Mucosa of descending colon (tissue), 3 donors: Measurements from ENCODE around the gene CLEC19A. TPM values are rescaled to one million over a fixed set of nuclear protein-coding genes. Genes with fewer than 3 reads are reported as not detected.

Experiments used
- ATAC-seq: fragments of 200-7000 bp; cut with Tn5 transposase; one replicate; pipeline ENCODE4 v1.9.1; 2020; ENCODE audit warnings: mild to moderate bottlenecking, moderate library complexity
- DNase-seq, 3 donors: peaks; one replicate each; pipeline ENCODE4 v3.0.0-alpha.2; 2020
- H3K36me3 ChIP-seq: fragments of 200-600 bp; one replicate; pipeline ENCODE4 v1.8.0; 2021; ENCODE audit warnings: low read depth, mild to moderate bottlenecking
- H3K4me1 ChIP-seq: fragments of 200-600 bp; one replicate; pipeline ENCODE4 v1.8.0; 2021; ENCODE audit warnings: low read depth, mild to moderate bottlenecking
- H3K4me3 ChIP-seq: fragments of 200-600 bp; one replicate; pipeline ENCODE4 v1.8.0; 2021; ENCODE audit warnings: mild to moderate bottlenecking
- H3K9me3 ChIP-seq: fragments of 200-600 bp; one replicate; pipeline ENCODE4 v1.8.0; 2021; ENCODE audit warnings: mild to moderate bottlenecking
- intact Hi-C, 2 donors: fragments of 100-400 bp; cut with DNase I in 1 of 2; cut with micrococcal nuclease in 1 of 2; formaldehyde crosslinking; loops; one replicate each; pipeline versions ENCODE4 v1.11.0 to v1.11.1; 2022; cut with DNase I, micrococcal nuclease
- total RNA-seq, 3 donors: library from RNA; stranded (reverse); fragmentation: NEBNext Ultra II Directional in 2 of 3; extraction: Animal tissue kit (Norgen Biotek cat#: 25700) in 2 of 3; gene quantifications; one replicate each; pipeline versions ENCODE4 v1.2.1 to v1.2.4, GENCODE V29; 2021 to 2023
- TF ChIP-seq, protein P1 (sequence below): fragments of 200-600 bp; IDR thresholded peaks from one replicate; pipeline ENCODE4 v1.8.0; 2022; ENCODE audit warnings: antibody characterized with exemption, mild to moderate bottlenecking
- donor health status: DM: no; HTN: no; CAD: no; lungs with moderate emphysema.
- donor health status: DM: no; HTN: no; CAD: no.
- donor health status: DM: no; HTN: yes; CAD: no.

CLEC19A gene
- total RNA-seq, 3 donors from 2014 or later, result not detected

DNA sequence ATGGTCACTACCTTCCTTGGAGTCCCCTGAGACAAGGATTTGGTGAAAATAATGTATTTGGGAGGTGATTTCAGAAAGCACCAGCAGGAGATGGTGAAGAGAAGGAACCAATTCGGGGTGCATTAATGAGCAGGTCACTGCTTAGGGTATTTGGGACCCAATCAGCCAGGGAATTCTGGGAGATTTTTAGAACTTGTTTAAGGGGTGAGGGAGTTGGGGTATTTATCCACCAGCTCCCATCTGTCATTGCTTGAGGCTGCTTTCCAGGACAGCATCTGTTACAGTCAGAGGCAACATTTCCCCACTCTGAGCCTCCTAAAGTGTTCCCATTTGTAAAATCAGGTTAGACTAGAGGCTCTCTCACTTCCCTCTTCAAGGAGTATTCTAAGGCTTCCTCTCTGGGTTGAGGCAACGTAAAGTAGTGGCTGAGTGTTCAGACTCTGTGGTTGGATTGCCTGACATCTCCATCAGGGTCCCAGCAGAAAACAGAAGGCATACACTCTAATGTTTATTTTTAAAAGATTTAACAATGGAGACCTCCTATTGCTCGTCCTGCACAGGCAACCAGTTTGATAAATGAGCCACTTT lies 60.9 kb downstream of the CLEC19A start:
- TF ChIP-seq, protein P1, sequence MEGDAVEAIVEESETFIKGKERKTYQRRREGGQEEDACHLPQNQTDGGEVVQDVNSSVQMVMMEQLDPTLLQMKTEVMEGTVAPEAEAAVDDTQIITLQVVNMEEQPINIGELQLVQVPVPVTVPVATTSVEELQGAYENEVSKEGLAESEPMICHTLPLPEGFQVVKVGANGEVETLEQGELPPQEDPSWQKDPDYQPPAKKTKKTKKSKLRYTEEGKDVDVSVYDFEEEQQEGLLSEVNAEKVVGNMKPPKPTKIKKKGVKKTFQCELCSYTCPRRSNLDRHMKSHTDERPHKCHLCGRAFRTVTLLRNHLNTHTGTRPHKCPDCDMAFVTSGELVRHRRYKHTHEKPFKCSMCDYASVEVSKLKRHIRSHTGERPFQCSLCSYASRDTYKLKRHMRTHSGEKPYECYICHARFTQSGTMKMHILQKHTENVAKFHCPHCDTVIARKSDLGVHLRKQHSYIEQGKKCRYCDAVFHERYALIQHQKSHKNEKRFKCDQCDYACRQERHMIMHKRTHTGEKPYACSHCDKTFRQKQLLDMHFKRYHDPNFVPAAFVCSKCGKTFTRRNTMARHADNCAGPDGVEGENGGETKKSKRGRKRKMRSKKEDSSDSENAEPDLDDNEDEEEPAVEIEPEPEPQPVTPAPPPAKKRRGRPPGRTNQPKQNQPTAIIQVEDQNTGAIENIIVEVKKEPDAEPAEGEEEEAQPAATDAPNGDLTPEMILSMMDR, result no peak
- Histone ChIP-seq H3K36me3 (no peaks in the 10 kb centered on the region), H3K4me3 (no peak overlapping the region), H3K9me3 (no peaks in the 10 kb centered on the region), H3K4me1 (no peaks in the 10 kb centered on the region)
- ATAC-seq (no peak), DNase-seq (no peak)
- intact Hi-C loops, result no loop called here

- H3K4me3 ChIP-seq, result no peak overlapping the region
- H3K9me3 ChIP-seq, result no peaks in the 10 kb centered on the region
- H3K36me3 ChIP-seq, result no peaks in the 10 kb centered on the region
- ATAC-seq (no peak), DNase-seq (no peak)
- TF ChIP-seq, protein P1, result no peak
- H3K4me1 ChIP-seq, result no peaks in the 10 kb centered on the region
- intact Hi-C loops, result no loop called here
Observed at GRCh38 chr16:19348125-19348524, 62.6 kb downstream of the CLEC19A start.

- H3K9me3 ChIP-seq, result no peaks in the 10 kb centered on the region
- DNase-seq (no peak), ATAC-seq (no peak)
- H3K36me3 ChIP-seq, result no peaks in the 10 kb centered on the region
- intact Hi-C loops, result no loop called here
- H3K4me3 ChIP-seq, result no peak overlapping the region
- TF ChIP-seq, protein P1, result no peak
- H3K4me1 ChIP-seq, result no peaks in the 10 kb centered on the region
Observed at GRCh38 chr16:19348578-19349315, 63.2 kb downstream of the CLEC19A start.

DNA sequence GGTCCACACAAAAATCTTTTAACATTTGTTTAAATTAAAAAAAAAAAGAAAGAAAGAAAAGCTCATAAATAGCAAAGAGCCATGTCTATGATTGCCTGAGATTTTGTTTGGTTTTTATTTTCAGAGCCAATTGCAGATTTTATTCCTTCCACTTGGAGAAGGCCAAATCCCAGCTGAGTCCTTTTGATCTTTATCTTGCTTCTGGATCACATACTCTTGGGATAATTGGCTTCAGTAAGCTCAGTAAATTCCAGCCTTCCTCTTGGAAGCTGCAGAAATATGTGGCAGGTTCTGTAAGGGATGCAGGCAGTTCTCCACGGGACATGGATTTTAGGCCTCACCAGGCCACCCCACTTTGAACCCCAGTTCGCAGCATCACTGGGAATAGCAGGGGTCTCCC lies 68.8 kb downstream of the CLEC19A start:
- DNase-seq (no peak), ATAC-seq (no peak)
- no peaks in the 10 kb centered on the region for H3K9me3 ChIP-seq
- no peaks in the 10 kb centered on the region for H3K4me1 ChIP-seq
- H3K36me3 ChIP-seq, result no peaks in the 10 kb centered on the region
- TF ChIP-seq, protein P1, result no peak
- intact Hi-C loops, result no loop called here
- no peak overlapping the region for H3K4me3 ChIP-seq

- Histone ChIP-seq H3K36me3 (no peaks in the 10 kb centered on the region), H3K4me1 (no peaks in the 10 kb centered on the region), H3K9me3 (no peaks in the 10 kb centered on the region), H3K4me3 (no peak overlapping the region)
- TF ChIP-seq, protein P1, result no peak
- ATAC-seq (no peak), DNase-seq (no peak)
- intact Hi-C loops, result no loop called here
Observed at GRCh38 chr16:19356024-19356952, 70.8 kb downstream of the CLEC19A start.
